ENCODE results near the gene PCDH9. TPM values are rescaled to one million over a fixed set of nuclear protein-coding genes. Genes with fewer than 3 reads are reported as not detected.

The PCDH9 gene
- polyA plus RNA-seq, 1 of the 3 experiments (the other 2 are of a cell fraction): 1.3 TPM

DNA sequence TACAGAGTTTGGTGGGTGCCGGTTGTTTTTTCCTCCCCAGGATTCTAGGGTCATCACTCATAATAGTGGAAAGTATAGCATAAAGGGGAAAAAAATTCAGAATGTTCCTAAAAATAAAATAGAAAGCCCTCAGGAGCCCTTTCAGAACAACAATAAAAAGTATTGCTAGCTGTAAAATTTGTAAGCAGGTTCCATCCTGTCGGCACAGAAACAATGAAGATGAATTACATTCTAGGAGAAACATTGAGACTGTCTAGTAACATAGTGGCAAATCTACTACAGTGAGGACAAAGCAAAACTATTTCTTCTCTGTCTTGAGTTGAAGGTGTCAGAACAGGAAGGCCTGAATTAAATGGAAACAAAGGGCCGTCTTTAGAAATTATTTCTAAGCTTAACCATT is 870.7 kb downstream of the PCDH9 start:
- H3K4me1 ChIP-seq (ENCODE audit: control insufficient read depth in 1 of 2, insufficient read depth in 2 of 2, low read depth in 1 of 2, low read length in 1 of 2): no peaks in the 10 kb centered on the region

GRCh38 chr13:66358564-66358963 is 871.6 kb downstream of the PCDH9 start:
- Histone ChIP-seq H3K9me2 (no peaks in the 10 kb centered on the region), H3K36me3 (replicated peaks in 1 of 2; ENCODE audit: control insufficient read depth in 1 of 2, insufficient read depth in 2 of 2, low read length in 1 of 2) (no peaks in the 10 kb centered on the region), H4K20me1 (ENCODE audit: insufficient read depth) (no peaks in the 10 kb centered on the region), H3K9ac (no peak overlapping the region), H3K4me2 (no peak overlapping the region), H3F3A (replicated peaks; ENCODE audit: insufficient read depth) (no peaks in the 10 kb centered on the region), H2AFZ (ENCODE audit: low read depth) (no peak overlapping the region), H3K27me3 (ENCODE audit: insufficient read depth) (no peaks in the 10 kb centered on the region), H3K79me2 (ENCODE audit: insufficient read depth) (no peaks in the 10 kb centered on the region), H3K27ac (ENCODE audit: low read depth in 2 of 2, low read length in 1 of 2) (no peak overlapping the region), H3K4me3 (ENCODE audit: low read depth in 2 of 2, low read length in 1 of 2) (no peak overlapping the region), H3K4me1 (ENCODE audit: control insufficient read depth in 1 of 2, insufficient read depth in 2 of 2, low read depth in 1 of 2, low read length in 1 of 2) (no peaks in the 10 kb centered on the region), H3K9me3 (no peaks in the 10 kb centered on the region)
- DNase-seq: no peak
- ChIA-PET CTCF (no interaction called here), POLR2A (no interaction called here)
- TF ChIP-seq, protein P1, sequence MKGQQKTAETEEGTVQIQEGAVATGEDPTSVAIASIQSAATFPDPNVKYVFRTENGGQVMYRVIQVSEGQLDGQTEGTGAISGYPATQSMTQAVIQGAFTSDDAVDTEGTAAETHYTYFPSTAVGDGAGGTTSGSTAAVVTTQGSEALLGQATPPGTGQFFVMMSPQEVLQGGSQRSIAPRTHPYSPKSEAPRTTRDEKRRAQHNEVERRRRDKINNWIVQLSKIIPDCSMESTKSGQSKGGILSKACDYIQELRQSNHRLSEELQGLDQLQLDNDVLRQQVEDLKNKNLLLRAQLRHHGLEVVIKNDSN (IDR thresholded peaks at IDR 0.05; ENCODE audit: borderline replicate concordance, low read depth): no peak
- TF ChIP-seq CHD2 (IDR thresholded peaks at IDR 0.05; ENCODE audit: low read length, partially characterized antibody): no peak
- no peak for TF ChIP-seq RXRA (IDR thresholded peaks at IDR 0.05; ENCODE audit: borderline replicate concordance, low read depth)
- no peak for TF ChIP-seq RAD21 (IDR thresholded peaks at IDR 0.05; ENCODE audit: low read length)
- TF ChIP-seq, protein P2, sequence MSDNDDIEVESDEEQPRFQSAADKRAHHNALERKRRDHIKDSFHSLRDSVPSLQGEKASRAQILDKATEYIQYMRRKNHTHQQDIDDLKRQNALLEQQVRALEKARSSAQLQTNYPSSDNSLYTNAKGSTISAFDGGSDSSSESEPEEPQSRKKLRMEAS (IDR thresholded peaks at IDR 0.05; ENCODE audit: low read depth): no peak
- TF ChIP-seq, protein P3, sequence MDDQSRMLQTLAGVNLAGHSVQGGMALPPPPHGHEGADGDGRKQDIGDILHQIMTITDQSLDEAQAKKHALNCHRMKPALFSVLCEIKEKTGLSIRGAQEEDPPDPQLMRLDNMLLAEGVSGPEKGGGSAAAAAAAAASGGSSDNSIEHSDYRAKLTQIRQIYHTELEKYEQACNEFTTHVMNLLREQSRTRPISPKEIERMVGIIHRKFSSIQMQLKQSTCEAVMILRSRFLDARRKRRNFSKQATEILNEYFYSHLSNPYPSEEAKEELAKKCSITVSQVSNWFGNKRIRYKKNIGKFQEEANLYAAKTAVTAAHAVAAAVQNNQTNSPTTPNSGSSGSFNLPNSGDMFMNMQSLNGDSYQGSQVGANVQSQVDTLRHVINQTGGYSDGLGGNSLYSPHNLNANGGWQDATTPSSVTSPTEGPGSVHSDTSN (IDR thresholded peaks at IDR 0.05): no peak
- TF ChIP-seq NRF1 (IDR thresholded peaks at IDR 0.05; ENCODE audit: low read depth, low read length): no peak

More for the DNA sequence above, 870.7 kb downstream of the PCDH9 start:
- Histone ChIP-seq H3K27me3 (ENCODE audit: insufficient read depth) (no peaks in the 10 kb centered on the region), H3K9me2 (no peaks in the 10 kb centered on the region), H3K4me2 (no peak overlapping the region), H3K79me2 (ENCODE audit: insufficient read depth) (no peaks in the 10 kb centered on the region), H3K9me3 (no peaks in the 10 kb centered on the region), H3F3A (replicated peaks; ENCODE audit: insufficient read depth) (no peaks in the 10 kb centered on the region), H3K9ac (no peak overlapping the region), H3K27ac (ENCODE audit: low read depth in 2 of 2, low read length in 1 of 2) (no peak overlapping the region), H4K20me1 (ENCODE audit: insufficient read depth) (no peaks in the 10 kb centered on the region), H3K36me3 (replicated peaks in 1 of 2; ENCODE audit: control insufficient read depth in 1 of 2, insufficient read depth in 2 of 2, low read length in 1 of 2) (no peaks in the 10 kb centered on the region), H3K4me3 (ENCODE audit: low read depth in 2 of 2, low read length in 1 of 2) (no peak overlapping the region), H2AFZ (ENCODE audit: low read depth) (no peak overlapping the region)
- no peak for DNase-seq
- ChIA-PET CTCF (no interaction called here), POLR2A (no interaction called here)
- TF ChIP-seq TAF1 (IDR thresholded peaks at IDR 0.05; ENCODE audit: borderline replicate concordance, low read depth, low read length) (no peak), FOSL2 (IDR thresholded peaks at IDR 0.05; ENCODE audit: borderline replicate concordance, low read depth) (no peak), CHD2 (IDR thresholded peaks at IDR 0.05; ENCODE audit: low read length, partially characterized antibody) (no peak), TCF12 (IDR thresholded peaks at IDR 0.05) (no peak)
- TF ChIP-seq, protein P1 (IDR thresholded peaks at IDR 0.05; ENCODE audit: borderline replicate concordance, low read depth): no peak
- WGBS (ENCODE audit: low lambda C conversion rate): 87% methylated on average over 3 of the region's 3 CpGs

All from SK-N-SH (cell line).